HG03521 (cell line): ENCODE results near the gene DPF1.

ENCODE experiments used
- ATAC-seq: cut with Tn5 transposase; IDR thresholded peaks from one replicate; pipeline ENCODE4 v1.9.1; 2021; ENCODE audit warnings: mild to moderate bottlenecking, moderate library complexity; ENCODE audit not compliant: unreplicated experiment

Gene DPF1

GRCh38 chr19:38221919-38222830 is 1.8 kb downstream of the DPF1 start:
- ATAC-seq: no peak

GRCh38 chr19:38221421-38221820 is 2.6 kb downstream of the DPF1 start:
- ATAC-seq: no peak

GRCh38 chr19:38219221-38219620 is 4.8 kb downstream of the DPF1 start:
- no peak for ATAC-seq

- no peak for ATAC-seq
Observed at GRCh38 chr19:38218204-38218603, 5.8 kb downstream of the DPF1 start.

- ATAC-seq: no peak
Observed at GRCh38 chr19:38216785-38217641, 7.0 kb downstream of the DPF1 start.

- no peak for ATAC-seq
Observed at GRCh38 chr19:38213911-38214625, 10.0 kb downstream of the DPF1 start.

- ATAC-seq: no peak
Observed at GRCh38 chr19:38213469-38213868, 10.6 kb downstream of the DPF1 start.

GRCh38 chr19:38211766-38212165 is 12.3 kb downstream of the DPF1 start:
- ATAC-seq: no peak

- no peak for ATAC-seq
Observed at GRCh38 chr19:38211151-38211591, 12.9 kb downstream of the DPF1 start.

- no peak for ATAC-seq
Observed at GRCh38 chr19:38210458-38210987, 13.5 kb downstream of the DPF1 start.

- ATAC-seq: no peak
Observed at GRCh38 chr19:38209671-38210457, 14.2 kb downstream of the DPF1 start.

- ATAC-seq: no peak
Observed at GRCh38 chr19:38209152-38209551, 14.9 kb downstream of the DPF1 start.

- ATAC-seq: no peak
Observed at GRCh38 chr19:38208571-38208970, 15.5 kb downstream of the DPF1 start.

GRCh38 chr19:38207543-38207942 is 16.5 kb downstream of the DPF1 start:
- ATAC-seq: no peak

- no peak for ATAC-seq
Observed at GRCh38 chr19:38206928-38207327, 17.1 kb downstream of the DPF1 start.

GRCh38 chr19:38206006-38206745 is 17.8 kb downstream of the DPF1 start:
- ATAC-seq: no peak

- no peak for ATAC-seq
Observed at GRCh38 chr19:38204728-38205127, 19.3 kb downstream of the DPF1 start.

GRCh38 chr19:38204096-38204495 is 19.9 kb downstream of the DPF1 start:
- ATAC-seq: no peak

GRCh38 chr19:38203197-38203596 is 20.8 kb downstream of the DPF1 start:
- no peak for ATAC-seq
